Body of pancreas (tissue), 4 donors: Measurements from ENCODE around the gene NIPSNAP3A. TPM values are rescaled to one million over a fixed set of nuclear protein-coding genes. Genes with fewer than 3 reads are reported as not detected.

Source experiments
- ATAC-seq: fragments of 150-250 bp; one replicate; pipeline ENCODE4 v1.9.1; 2016
- DNase-seq, 4 donors: peaks; one replicate each; pipeline ENCODE4 v3.0.0-alpha.2; 2019
- H3K27ac ChIP-seq, 4 donors: fragments of 200-600 bp; sonication (generic); 1 replicate in 3 of 4; 2 replicates in 1 of 4; pipeline versions ENCODE4 v1.5.1 to v1.6.1; 2016 to 2019; ENCODE audit warnings: mild to moderate bottlenecking in 1 of 4, mixed read lengths in 1 of 4, moderate library complexity in 1 of 4
- H3K27me3 ChIP-seq, 2 donors: fragments of 200-600 bp; sonication (generic); one replicate each; pipeline ENCODE4 v1.6.0; 2016; ENCODE audit warnings: mild to moderate bottlenecking in 1 of 2
- H3K36me3 ChIP-seq, 2 donors: fragments of 200-600 bp; sonication (generic); replicated peaks in 1 of 2; 2 replicates each; pipeline ENCODE4 v1.5.1; 2016; ENCODE audit warnings: low read depth in 2 of 2; ENCODE audit not compliant: insufficient read depth in 1 of 2
- H3K4me1 ChIP-seq: fragments of 200-600 bp; sonication (generic); one replicate; pipeline ENCODE4 v1.6.0; 2016
- H3K4me3 ChIP-seq, 2 donors: fragments of 200-600 bp; sonication (generic); 1 replicate in 1 of 2; 2 replicates in 1 of 2; pipeline ENCODE4 v1.5.1; 2016 to 2019
- H3K9me3 ChIP-seq, 3 donors: fragments of 200-600 bp; sonication (generic); 1 replicate in 2 of 3; 2 replicates in 1 of 3; pipeline ENCODE4 v1.5.1; 2016
- POLR2A ChIP-seq, 3 donors: fragments of 450-650 bp; IDR thresholded peaks; one replicate each; pipeline ENCODE4 v1.6.1; 2016; ENCODE audit warnings: antibody characterized with exemption in 3 of 3, mild to moderate bottlenecking in 2 of 3
- WGBS, 2 donors: methylation state at CpG; one replicate each; pipeline ENCODE4 v1.1.5; 2017; 5-methylcytosine and 5-hydroxymethylcytosine counted together
- intact Hi-C: fragments of 100-400 bp; cut with DNase I; formaldehyde crosslinking; loops from one replicate; pipeline ENCODE4 v1.15.1; 2023
- total RNA-seq, 2 donors: library from RNA; depleted of rRNA; stranded (reverse); fragments of >200 nt; gene quantifications; one replicate each; pipeline ENCODE4 v1.1.0, GENCODE V29; 2016
- TF ChIP-seq, protein P1 (sequence below), 7 experiments: fragments of 450-650 bp in 4 of 7; fragments of 200-600 bp in 3 of 7; sonication (generic) in 3 of 7; IDR thresholded peaks; one replicate each; pipeline ENCODE4 v1.5.1; 2016 to 2019; ENCODE audit warnings: antibody characterized with exemption in 7 of 7

NIPSNAP3A gene
- total RNA-seq, 2 donors from 2014 or later = 12.5 to 15.2 TPM

DNA sequence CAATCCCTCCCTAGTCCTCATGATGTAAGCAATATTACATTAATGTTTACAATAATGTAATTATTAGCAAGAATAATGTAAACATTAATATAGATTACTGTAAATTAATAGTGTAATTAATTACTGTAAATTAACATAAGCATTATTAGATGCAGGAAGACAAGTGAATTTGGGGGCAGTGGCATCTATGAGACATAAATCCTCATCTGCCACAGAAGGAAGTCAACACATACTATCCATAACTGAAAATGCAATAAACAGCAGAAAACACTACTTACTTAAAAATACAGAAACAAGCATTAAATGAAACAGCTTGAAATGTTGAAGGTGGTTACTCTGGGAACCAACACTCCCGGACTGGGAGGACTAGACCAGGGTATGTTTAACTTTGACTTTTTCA lies 685 bp upstream of the NIPSNAP3A start:
- ATAC-seq = no peak

DNA sequence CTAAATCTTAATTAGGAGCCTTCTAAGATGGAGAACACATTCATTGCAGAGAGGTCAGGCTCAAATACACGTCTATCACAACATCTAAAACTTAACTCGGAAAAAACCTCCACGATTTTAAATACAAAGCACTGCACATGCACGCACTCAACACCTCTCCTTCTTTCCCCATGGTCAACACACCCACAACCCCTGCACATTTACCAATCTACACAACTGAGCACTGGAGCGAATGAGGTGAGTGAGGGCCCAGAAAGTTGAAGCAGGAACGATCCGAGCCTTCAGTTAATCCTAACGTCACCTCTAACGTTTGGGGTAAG lies 278 bp upstream of the NIPSNAP3A start:
- Histone ChIP-seq H3K4me3 (peak overlapping the region; percentile 58 to 69), H3K27me3 (no peaks in the 10 kb centered on the region), H3K9me3 (no peaks in the 10 kb centered on the region), H3K4me1 (peaks cover 5% of the 10 kb centered on the region), H3K27ac (peak overlapping the region; percentile 84 to 94 (median 88)), H3K36me3 (no peaks in the 10 kb centered on the region)
- 0 to 1% methylated on average over 9 of the region's 9 CpGs for WGBS, 2 donors
- intact Hi-C loops = no loop called here
- DNase-seq (no peak), ATAC-seq (peak; percentile 34)
- TF ChIP-seq POLR2A (IDR thresholded peaks at IDR 0.05) = no peak
- TF ChIP-seq, protein P1, sequence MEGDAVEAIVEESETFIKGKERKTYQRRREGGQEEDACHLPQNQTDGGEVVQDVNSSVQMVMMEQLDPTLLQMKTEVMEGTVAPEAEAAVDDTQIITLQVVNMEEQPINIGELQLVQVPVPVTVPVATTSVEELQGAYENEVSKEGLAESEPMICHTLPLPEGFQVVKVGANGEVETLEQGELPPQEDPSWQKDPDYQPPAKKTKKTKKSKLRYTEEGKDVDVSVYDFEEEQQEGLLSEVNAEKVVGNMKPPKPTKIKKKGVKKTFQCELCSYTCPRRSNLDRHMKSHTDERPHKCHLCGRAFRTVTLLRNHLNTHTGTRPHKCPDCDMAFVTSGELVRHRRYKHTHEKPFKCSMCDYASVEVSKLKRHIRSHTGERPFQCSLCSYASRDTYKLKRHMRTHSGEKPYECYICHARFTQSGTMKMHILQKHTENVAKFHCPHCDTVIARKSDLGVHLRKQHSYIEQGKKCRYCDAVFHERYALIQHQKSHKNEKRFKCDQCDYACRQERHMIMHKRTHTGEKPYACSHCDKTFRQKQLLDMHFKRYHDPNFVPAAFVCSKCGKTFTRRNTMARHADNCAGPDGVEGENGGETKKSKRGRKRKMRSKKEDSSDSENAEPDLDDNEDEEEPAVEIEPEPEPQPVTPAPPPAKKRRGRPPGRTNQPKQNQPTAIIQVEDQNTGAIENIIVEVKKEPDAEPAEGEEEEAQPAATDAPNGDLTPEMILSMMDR (IDR thresholded peaks at IDR 0.05) = no peak

More for the DNA sequence above, 685 bp upstream of the NIPSNAP3A start:
- Histone ChIP-seq H3K9me3 (no peaks in the 10 kb centered on the region), H3K27ac (peak overlapping the region; percentile 84 to 94 (median 88)), H3K27me3 (no peaks in the 10 kb centered on the region), H3K4me1 (peaks cover 5% of the 10 kb centered on the region), H3K4me3 (peak overlapping the region; percentile 58 to 69), H3K36me3 (no peaks in the 10 kb centered on the region)
- DNase-seq = no peak
- TF ChIP-seq, protein P1 (IDR thresholded peaks at IDR 0.05) = no peak
- no peak for TF ChIP-seq POLR2A (IDR thresholded peaks at IDR 0.05)
- WGBS, 2 donors = 0 to 3% methylated on average over 1 of the region's 1 CpG
- intact Hi-C loops = no loop called here

DNA sequence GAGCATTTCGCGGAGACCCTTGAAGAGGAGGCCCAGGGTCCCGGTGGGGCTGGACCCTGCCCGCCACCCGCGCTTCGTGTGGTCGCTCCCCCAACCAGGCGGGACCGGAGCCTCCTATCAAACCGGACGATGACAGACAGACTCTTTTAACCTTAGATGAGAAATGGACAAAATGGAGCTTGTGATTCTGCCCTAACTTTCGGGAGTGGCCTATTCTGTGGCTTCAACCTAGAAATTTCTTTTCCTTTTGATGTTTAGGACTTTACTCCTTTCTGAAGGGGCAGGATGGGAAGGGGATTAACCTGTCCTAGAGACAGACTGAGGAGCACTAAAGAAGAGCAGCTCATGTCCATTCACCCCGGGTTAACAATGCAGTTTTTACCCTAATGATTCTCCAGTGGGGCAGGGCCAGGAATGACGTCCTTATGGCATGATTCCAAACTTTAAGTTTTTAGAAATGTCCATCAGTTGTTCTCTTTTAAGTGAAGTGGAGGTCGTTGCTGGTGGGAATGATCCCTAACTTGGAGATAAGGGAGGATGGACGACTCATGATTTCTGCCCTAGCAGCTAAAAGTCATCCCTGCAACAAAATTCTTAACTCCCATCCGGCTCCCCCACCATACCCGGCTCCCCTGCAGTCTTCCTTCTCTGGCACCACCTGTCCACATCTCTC lies 1.0 kb downstream of the NIPSNAP3A start:
- TF ChIP-seq, protein P1 (IDR thresholded peaks at IDR 0.05) = no peak
- WGBS, 2 donors = 4 to 6% methylated on average over 19 of the region's 19 CpGs
- H3K4me1 ChIP-seq = peaks cover 5% of the 10 kb centered on the region
- peaks cover 0 to 4% of the 10 kb centered on the region in 2 donors for H3K36me3 ChIP-seq
- peak overlapping the region; percentile 84 to 94 (median 88) for H3K27ac ChIP-seq
- H3K27me3 ChIP-seq = no peaks in the 10 kb centered on the region
- peak overlapping the region; percentile 58 to 69 for H3K4me3 ChIP-seq
- ATAC-seq (peak; percentile 3), DNase-seq (peak in 1 of 4 donors; percentile 11)
- intact Hi-C loops = no loop called here
- no peaks in the 10 kb centered on the region for H3K9me3 ChIP-seq

DNA sequence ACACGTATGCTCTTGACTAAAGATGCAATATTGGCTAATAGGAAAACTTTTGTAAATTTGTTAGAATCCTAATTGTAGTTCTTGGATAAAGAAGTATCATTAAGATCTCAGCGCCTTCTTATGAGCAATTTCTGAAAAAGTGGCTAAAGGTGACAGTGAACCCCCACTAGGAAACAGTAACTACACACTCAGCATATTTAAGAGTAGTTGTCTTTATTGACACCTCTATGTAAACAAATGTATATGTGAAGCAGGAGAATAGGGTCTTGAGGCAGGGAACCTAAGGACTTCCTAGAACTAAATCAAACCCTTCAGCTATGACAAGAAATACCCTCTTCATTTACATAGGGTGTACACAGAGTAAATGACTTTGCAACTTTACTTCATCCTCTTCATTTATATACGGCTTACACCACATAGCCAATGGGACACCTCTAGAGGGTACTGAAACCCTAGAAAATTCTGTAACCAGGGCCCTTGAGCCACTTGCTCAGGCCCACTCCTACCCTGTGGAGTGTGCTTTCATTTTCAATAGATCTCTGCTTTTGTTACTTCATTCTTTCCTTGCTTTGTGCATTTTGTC lies 2.8 kb downstream of the NIPSNAP3A start:
- Histone ChIP-seq H3K27ac (no peak overlapping the region), H3K27me3 (no peaks in the 10 kb centered on the region), H3K9me3 (no peaks in the 10 kb centered on the region), H3K36me3 (peaks cover 0 to 4% of the 10 kb centered on the region in 2 donors), H3K4me1 (peaks cover 5% of the 10 kb centered on the region), H3K4me3 (no peak overlapping the region)
- WGBS, 2 donors = 87% methylated on average over 3 of the region's 3 CpGs
- no peak for TF ChIP-seq POLR2A (IDR thresholded peaks at IDR 0.05)
- TF ChIP-seq, protein P1 (IDR thresholded peaks at IDR 0.05) = no peak
- intact Hi-C loops = no loop called here
- ATAC-seq (no peak), DNase-seq (no peak)

DNA sequence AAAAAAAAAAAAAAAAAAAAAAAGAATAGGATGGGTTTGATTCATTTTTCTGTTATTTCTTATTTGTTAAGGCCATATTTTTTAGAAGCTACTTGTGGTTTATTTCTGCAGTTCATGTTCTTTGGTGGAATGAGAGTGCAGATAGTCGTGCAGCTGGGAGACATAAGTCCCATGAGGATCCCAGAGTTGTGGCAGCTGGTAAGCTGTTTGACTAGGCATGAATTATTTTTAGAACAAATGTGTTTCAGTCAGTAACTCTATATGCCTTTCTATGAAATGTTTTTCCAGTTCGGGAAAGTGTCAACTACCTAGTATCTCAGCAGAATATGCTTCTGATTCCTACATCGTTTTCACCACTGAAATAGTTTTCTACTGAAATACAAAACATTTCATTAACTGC lies 11.5 kb downstream of the NIPSNAP3A start:
- no peak for ATAC-seq
- WGBS, 2 donors = 71 to 83% methylated on average over 3 of the region's 3 CpGs
- H3K27me3 ChIP-seq = no peaks in the 10 kb centered on the region
- H3K36me3 ChIP-seq = peaks cover 0 to 3% of the 10 kb centered on the region in 2 donors
- no peaks in the 10 kb centered on the region for H3K9me3 ChIP-seq
- H3K4me3 ChIP-seq = no peak overlapping the region
- no peak for TF ChIP-seq POLR2A (IDR thresholded peaks at IDR 0.05)
- TF ChIP-seq, protein P1 (IDR thresholded peaks at IDR 0.05) = no peak
- intact Hi-C loops = no loop called here
- no peak for DNase-seq
- H3K27ac ChIP-seq = no peak overlapping the region
- H3K4me1 ChIP-seq = no peaks in the 10 kb centered on the region
